Frontal cortex (tissue), 4 donors: ENCODE results near the gene MIDN. TPM values are rescaled to one million over a fixed set of nuclear protein-coding genes. Genes with fewer than 3 reads are reported as not detected.
A peak's percentile ranks its signal among the peaks of the same experiment; 100 is the strongest.

Experiments used
- DNase-seq, 2 donors: peaks; one replicate each; pipeline ENCODE4 v3.0.0; 2012; ENCODE audit warnings: low spot score in 2 of 2
- FAIRE-seq: peaks from 2 replicates; lab custom pipeline; 2012; peaks lifted over from hg19 to GRCh38; lab: Jason Lieb, UNC
- total RNA-seq: library from RNA; depleted of rRNA; stranded (reverse); fragments of >200 nt; gene quantifications from one replicate; pipeline ENCODE4 v1.2.3, GENCODE V29; 2014
- donor health status: control.
- donor health status: control.
- donor health status: control.

Gene MIDN
- total RNA-seq, 1 donor from 2014 or later = 14.3 TPM

- DNase-seq (no peak), FAIRE-seq (no peak)
Observed at GRCh38 chr19:1288226-1288612, 39.8 kb downstream of the MIDN start.

DNA sequence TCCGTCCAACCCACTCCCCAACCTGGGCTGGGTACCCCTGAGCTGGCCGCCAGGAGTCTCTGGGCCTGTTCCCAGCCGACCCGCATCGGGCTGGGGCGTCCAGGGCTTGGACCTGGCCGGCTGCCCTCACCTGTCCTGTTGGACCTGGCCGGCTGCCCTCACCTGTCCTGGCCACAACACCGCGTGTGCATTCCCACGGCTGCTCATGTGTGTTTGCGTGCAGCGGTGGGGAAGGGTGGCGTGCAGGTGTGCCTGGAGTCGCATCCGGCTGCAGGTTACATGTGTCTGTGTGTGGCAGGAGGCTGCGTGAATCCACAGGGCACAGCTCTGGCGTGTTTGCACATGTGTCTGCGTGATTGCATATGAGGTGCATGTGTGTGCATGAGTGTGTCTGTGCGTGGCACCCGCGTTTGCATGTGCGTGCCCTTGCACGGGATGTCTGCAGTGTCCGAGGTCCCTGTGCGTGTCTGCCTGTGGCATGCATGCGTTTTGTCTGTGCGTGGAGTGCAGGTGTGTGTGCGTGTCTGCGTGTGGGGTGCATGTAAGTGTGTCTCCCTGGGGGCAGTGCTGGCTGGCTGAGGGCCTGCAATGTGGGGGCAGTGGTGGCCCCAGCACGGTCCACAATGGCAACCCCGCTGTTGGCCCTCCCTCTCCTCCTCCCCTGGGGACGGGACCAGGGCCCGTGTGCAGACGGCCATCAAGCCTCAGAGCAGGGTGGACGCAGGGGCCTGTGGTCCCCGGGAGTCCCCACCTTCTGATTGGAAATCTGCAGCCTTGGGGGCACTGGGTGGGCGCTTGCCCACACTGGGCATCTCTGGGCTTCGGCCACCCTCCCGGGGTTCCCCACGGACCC is 40.7 kb downstream of the MIDN start:
- DNase-seq (no peak), FAIRE-seq (no peak)

GRCh38 chr19:1289686-1290025 is 41.3 kb downstream of the MIDN start:
- FAIRE-seq (no peak), DNase-seq (no peak)

DNA sequence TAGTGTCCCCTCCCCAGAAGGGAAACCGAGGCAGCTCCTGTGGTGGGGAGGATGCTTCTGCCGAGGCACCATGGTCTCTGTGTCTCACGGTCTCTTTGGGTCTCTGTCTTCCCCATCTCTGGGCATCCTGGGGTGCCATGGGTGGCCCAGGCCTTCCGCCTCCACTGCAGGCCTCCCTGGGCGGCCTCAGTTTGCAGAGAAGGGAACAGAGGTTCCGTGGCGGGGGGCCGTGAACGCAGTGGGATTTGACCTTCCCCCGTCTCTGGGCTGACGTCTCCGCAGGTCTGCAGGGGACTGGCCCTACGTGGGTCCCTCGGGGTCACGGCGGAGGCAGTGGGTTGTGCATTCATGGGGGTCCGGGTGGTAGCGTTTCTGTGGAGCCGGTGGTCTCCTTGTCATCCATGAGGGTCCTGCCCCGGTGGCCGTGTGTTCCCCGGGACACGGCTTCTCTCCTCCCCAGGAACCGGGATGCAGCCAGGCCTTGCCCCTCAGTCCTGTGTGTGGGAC is 41.9 kb downstream of the MIDN start:
- no peak for FAIRE-seq
- no peak for DNase-seq

GRCh38 chr19:1290703-1291651 is 42.6 kb downstream of the MIDN start:
- DNase-seq (no peak), FAIRE-seq (no peak)

DNA sequence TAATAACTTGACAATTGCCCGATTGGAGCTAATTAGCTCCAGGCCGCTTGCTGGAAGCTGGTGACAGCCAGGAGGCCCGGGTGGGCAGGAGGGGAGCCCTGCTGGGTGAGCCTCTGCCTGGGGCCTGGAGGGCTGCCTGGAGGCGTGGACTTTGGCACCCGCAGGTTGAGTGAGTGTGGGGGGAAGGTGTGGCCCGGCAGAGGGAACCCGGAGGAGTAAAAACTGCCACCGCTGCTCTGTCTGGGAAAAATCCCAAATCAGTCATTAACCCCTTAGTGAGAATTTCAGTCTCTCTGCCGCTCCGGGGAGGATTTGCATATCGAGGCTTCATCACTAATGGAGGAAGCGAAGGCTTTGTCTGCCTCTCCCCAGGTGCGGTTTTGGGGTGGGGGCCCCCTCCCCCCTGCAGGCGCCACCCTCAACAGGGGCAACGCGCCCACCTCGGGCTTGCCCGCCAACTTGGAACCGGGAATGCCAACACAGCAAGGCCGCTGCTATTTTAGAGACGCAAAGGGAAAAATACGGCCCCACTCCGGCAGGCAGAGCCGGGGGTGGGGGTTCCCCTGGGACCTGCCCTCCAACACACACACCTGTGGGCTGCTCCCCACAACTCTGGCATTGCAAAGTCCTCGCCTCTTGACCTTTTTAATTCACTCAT is 43.5 kb downstream of the MIDN start:
- FAIRE-seq = no peak
- DNase-seq = peak in 1 of 2 donors; percentile 76

- FAIRE-seq (no peak), DNase-seq (no peak)
Observed at GRCh38 chr19:1292419-1293151, 44.2 kb downstream of the MIDN start.

GRCh38 chr19:1293782-1294604 is 45.6 kb downstream of the MIDN start:
- no peak for DNase-seq
- FAIRE-seq = no peak

DNA sequence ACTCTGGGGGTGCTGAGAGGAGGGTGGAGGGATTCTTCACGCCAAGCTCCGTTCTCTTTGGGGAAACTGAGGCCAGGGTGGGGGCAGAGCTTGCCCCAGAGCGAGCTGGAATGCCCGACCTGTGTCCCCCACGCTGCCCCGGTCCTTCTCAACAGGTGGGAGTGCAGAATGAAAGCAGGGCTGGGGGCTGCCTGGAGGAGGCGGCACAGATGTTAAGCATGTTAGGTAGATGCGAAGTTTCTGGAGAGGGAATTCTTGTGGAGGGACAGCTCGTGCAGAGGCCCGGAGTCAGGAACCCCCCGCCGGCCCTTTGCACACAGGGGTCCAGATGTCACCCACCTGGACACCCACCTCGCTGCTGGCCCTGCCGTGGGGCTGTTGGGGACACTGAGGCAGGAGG is 46.3 kb downstream of the MIDN start:
- DNase-seq (no peak), FAIRE-seq (no peak)

DNA sequence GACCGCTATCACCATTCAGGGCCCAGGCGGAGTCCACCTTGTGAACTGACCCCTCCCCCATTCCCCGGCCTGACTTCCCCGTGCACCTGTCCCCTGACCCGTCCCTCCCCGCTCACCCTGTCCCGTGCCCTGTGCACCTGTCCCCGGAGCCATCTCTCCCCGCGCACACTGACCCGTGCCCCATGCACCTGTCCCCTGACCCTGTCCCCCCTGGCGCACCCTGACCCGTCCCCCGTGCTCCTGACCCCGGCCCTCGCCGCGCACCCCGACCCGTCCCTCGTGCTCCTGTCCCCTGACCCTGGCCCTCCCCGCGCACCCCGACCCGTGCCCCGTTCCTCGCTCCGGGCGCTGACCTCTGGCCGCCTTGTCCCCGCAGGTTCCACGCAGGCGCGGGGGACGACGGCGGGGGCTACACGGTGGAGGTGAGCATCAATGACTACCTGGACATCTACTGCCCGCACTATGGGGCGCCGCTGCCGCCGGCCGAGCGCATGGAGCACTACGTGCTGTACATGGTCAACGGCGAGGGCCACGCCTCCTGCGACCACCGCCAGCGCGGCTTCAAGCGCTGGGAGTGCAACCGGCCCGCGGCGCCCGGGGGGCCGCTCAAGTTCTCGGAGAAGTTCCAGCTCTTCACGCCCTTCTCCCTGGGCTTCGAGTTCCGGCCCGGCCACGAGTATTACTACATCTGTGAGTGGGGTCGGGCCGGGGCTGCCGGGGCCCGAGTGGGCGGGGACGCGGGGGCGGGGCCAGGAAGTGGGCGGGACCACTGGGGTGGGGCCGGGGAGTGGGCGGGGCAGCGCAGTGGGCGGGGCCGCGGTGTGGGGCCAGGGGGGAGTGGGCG is 47.0 kb downstream of the MIDN start:
- FAIRE-seq = no peak

DNA sequence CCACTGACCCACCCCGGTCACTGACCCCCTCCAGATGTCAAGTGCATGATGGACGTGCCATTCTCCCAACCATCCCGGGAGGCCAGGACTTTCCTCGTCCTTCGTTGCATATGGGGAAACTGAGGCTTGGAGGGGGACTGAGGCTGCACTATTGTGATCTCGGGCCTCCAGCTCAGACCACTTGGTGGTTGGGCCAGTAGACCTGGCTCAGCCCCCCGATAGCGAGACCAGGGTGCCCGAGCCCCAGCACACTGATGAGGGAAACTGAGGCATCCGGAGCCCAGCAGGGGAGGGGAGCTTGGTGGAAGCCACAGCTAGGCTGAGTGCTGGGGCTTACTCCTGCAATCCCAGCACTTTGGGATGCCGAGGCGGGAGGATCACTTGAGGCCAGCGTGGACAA is 47.7 kb downstream of the MIDN start:
- FAIRE-seq = no peak
- no peak for DNase-seq

More for the DNA sequence above, 47.0 kb downstream of the MIDN start:
- peak in 1 of 2 donors; percentile 63 for DNase-seq

DNA sequence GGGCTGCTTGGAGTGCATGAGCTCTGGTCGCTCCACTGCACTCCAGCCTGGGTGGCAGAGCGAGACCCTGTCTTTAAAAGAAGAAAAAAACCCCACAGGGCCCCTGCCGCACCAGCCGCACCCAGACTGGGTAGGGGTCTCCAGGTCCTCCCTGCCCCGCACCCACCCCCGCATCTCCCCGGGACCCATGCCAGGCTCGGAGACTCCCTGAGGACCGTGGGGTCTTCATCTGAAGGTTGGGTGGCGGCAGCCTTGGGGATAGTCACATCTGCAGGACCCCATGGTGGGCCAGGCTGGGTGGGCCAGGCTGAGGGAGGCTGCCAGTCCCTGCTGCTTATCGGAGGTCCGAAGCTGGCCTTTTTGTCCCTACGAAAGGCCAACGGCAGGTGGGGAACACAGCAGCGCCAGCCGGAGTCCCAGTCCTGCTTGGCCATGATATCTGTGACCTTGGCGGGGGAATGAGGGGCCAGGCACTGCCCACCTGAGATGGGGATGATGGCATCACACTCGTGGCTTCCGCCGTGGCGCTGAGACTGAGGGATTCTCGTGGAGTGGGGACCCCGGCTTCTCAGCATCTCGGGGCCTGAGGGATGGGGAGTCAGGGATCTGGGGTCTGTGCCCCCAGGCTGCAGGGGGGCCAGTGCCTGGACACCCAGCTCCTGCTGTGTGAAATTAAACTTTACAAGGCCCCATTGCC is 48.3 kb downstream of the MIDN start:
- FAIRE-seq = no peak

DNA sequence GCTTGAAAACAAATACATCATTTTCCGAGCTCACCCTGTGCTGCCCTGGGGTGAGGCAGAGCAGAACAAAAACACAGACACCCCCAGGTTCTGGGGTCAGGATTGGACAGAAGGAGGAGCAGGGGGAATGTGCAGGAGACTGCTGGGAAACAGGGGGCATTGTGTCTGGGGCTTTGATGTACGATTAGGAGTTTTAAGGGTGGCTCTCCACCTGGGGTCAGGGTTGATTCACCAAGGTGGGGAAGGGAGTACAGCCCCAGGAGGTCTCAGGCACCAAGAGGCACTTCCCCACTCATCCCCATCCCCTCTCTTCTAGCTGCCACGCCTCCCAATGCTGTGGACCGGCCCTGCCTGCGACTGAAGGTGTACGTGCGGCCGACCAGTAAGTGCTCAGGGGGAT is 49.9 kb downstream of the MIDN start:
- no peak for FAIRE-seq
- no peak for DNase-seq

More for the DNA sequence above, 48.3 kb downstream of the MIDN start:
- DNase-seq = no peak

DNA sequence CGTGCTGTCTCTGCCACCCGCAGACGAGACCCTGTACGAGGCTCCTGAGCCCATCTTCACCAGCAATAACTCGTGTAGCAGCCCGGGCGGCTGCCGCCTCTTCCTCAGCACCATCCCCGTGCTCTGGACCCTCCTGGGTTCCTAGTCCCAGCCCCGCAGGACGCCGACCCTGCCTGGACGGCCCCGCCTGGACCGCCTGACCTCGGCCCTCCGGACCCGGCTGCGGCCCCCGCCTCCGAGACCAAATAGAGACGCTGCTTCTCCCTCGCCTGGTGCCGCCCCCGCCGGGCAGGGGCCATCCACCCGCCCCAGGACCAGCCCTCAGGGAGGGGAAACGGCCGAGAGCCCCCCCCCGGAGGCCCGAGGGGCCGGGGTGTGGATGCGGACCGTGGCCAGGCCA is 51.4 kb downstream of the MIDN start:
- DNase-seq = no peak
- no peak for FAIRE-seq

DNA sequence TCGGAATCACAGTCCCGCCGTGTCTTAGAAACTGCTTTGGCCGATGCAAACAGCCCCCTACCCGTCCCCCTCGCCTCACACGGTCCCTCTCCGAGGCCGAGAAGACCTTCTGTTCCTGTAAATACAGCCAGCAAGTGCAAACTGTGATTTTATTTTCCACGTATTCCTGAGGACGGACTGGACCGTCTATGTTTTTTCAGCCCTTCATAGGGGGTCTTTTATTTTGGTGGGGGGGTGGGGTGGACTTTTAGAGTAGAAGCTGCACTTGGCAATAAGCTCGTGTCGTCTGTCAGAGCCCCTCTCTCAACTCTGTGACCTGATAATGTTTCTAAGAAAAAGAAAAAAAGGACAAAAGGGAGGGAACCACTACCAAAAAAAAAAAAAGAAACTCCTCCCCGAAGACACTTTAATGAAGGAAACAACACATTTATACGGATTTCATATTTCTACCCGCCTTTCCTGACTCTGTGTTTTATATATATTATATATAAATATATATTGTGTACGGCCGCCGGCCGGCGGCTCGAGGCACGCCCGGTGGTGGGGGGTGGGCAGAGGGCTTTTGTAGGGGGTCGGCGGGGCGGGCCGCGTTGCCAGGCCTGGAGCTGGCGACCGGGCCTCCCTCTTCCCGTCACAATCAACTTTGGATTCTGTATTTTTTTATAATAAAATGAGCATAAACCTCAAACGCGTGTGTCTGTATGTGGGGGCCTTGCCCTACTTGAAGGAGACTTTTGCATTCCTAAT is 52.5 kb downstream of the MIDN start:
- FAIRE-seq (no peak), DNase-seq (no peak)

- DNase-seq (peak; percentile 82 to 91), FAIRE-seq (no peak)
Observed at GRCh38 chr19:1302533-1303239, 54.3 kb downstream of the MIDN start.
